CD4-positive, alpha-beta T cell (primary cell): ENCODE results near the gene NR2C2AP. TPM values are rescaled to one million over a fixed set of nuclear protein-coding genes. Genes with fewer than 3 reads are reported as not detected.

Experiments
- ATAC-seq: fragments of 200-7000 bp; cut with Tn5 transposase; one replicate; pipeline ENCODE4 v1.10.0; 2022; ENCODE audit warnings: mild to moderate bottlenecking; ENCODE audit not compliant: poor library complexity
- CTCF ChIA-PET: fragments of 350-600 bp; sonication (Branson Sonifier 250); formaldehyde crosslinking; loops from one replicate; lab custom pipeline; 2021; ENCODE audit warnings: antibody characterized with exemption, inconsistent platforms; lab: Charles Lee
- POLR2A ChIA-PET: fragments of 350-600 bp; sonication (Branson Sonifier 250); formaldehyde crosslinking; loops from one replicate; lab custom pipeline; 2021; ENCODE audit warnings: antibody characterized with exemption, inconsistent platforms; lab: Charles Lee
- DNase-seq, 14 experiments: peaks; one replicate each; pipeline ENCODE4 v3.0.0-alpha.2; 2013 to 2020; ENCODE audit warnings: mixed read lengths in 2 of 14
- H3K27ac ChIP-seq, 2 donors: one replicate each; pipeline versions ENCODE4 v1.5.1 to v1.7.0; 2013; ENCODE audit warnings: low read length in 2 of 2, low read depth in 1 of 2, mild to moderate bottlenecking in 1 of 2
- H3K27me3 ChIP-seq, 2 experiments: 1 replicate in 1 of 2; 2 replicates in 1 of 2; pipeline versions ENCODE4 v1.6.1 to v1.7.0; 2013; ENCODE audit warnings: low read length in 2 of 2, control low read depth in 1 of 2, mild to moderate bottlenecking in 1 of 2, moderate library complexity in 1 of 2; ENCODE audit not compliant: insufficient read depth in 2 of 2, control insufficient read depth in 1 of 2
- H3K36me3 ChIP-seq: one replicate; pipeline ENCODE4 v1.6.1; 2013; ENCODE audit warnings: low read length, control low read depth; ENCODE audit not compliant: insufficient read depth
- H3K4me1 ChIP-seq: one replicate; pipeline ENCODE4 v1.6.1; 2013; ENCODE audit warnings: low read length, control low read depth; ENCODE audit not compliant: insufficient read depth
- H3K4me3 ChIP-seq: one replicate; pipeline ENCODE4 v1.5.1; 2013; ENCODE audit warnings: mild to moderate bottlenecking, low read length, moderate library complexity
- H3K9me3 ChIP-seq, 2 experiments: 1 replicate in 1 of 2; 2 replicates in 1 of 2; pipeline versions ENCODE4 v1.6.1 to v1.7.0; 2013; ENCODE audit warnings: low read length in 2 of 2, mild to moderate bottlenecking in 2 of 2, control low read depth in 1 of 2, moderate library complexity in 1 of 2; ENCODE audit not compliant: control insufficient read depth in 1 of 2, insufficient read depth in 1 of 2
- H3K27ac Mint-ChIP-seq: one replicate; pipeline ENCODE4 v1.8.0; 2020; ENCODE audit warnings: mixed read lengths
- H3K27me3 Mint-ChIP-seq: one replicate; pipeline ENCODE4 v1.8.0; 2021; ENCODE audit warnings: mixed read lengths
- H3K36me3 Mint-ChIP-seq: one replicate; pipeline ENCODE4 v1.8.0; 2021; ENCODE audit warnings: low read depth, mixed read lengths
- H3K4me1 Mint-ChIP-seq: one replicate; pipeline ENCODE4 v1.8.0; 2021; ENCODE audit warnings: low read depth, mixed read lengths
- H3K4me3 Mint-ChIP-seq: one replicate; pipeline ENCODE4 v1.8.0; 2020; ENCODE audit warnings: mild to moderate bottlenecking, mixed read lengths
- H3K9me3 Mint-ChIP-seq: one replicate; pipeline ENCODE4 v1.8.0; 2020; ENCODE audit warnings: mixed read lengths
- CTCF ChIP-seq: fragments of 200-600 bp; IDR thresholded peaks from one replicate; pipeline ENCODE4 v1.8.0; 2022; ENCODE audit warnings: antibody characterized with exemption, mild to moderate bottlenecking
- intact Hi-C, 2 experiments: fragments of 100-400 bp; cut with DNase I in 1 of 2; cut with micrococcal nuclease in 1 of 2; formaldehyde crosslinking; loops; one replicate each; pipeline versions ENCODE4 v1.15.1 to v1.9.0; 2023 to 2025; cut with DNase I, micrococcal nuclease
- total RNA-seq, 174 experiments: library from RNA in 2 of 174; stranded (reverse) in 2 of 174; gene quantifications; one replicate each; pipeline ENCODE4 v1.2.3 and lab custom pipeline; 2021 to 2026

The NR2C2AP gene
- total RNA-seq, 2 experiments from 2014 or later, result 10.5 to 11.5 TPM

- Histone ChIP-seq H3K4me1 (no peaks in the 10 kb centered on the region), H3K27ac (no peak overlapping the region), H3K27me3 (peaks cover 0 to 8% of the 10 kb centered on the region in 2 experiments), H3K4me3 (no peak overlapping the region), H3K9me3 (peaks cover 10 to 24% of the 10 kb centered on the region in 2 experiments), H3K36me3 (no peaks in the 10 kb centered on the region)
- no peak overlapping the region for H3K4me3 Mint-ChIP-seq
- POLR2A ChIA-PET, result no interaction called here
- H3K27ac Mint-ChIP-seq, result no peak overlapping the region
- ATAC-seq (no peak), DNase-seq (no peak)
- intact Hi-C loops, result no loop called here
- no peaks in the 10 kb centered on the region for H3K4me1 Mint-ChIP-seq
- TF ChIP-seq CTCF, result no peak
- peaks cover 3% of the 10 kb centered on the region for H3K9me3 Mint-ChIP-seq
- H3K36me3 Mint-ChIP-seq, result no peaks in the 10 kb centered on the region
- CTCF ChIA-PET, result no interaction called here
- H3K27me3 Mint-ChIP-seq, result peaks cover 23% of the 10 kb centered on the region
Observed at GRCh38 chr19:19239675-19240074, 36.5 kb upstream of the NR2C2AP start.

DNA sequence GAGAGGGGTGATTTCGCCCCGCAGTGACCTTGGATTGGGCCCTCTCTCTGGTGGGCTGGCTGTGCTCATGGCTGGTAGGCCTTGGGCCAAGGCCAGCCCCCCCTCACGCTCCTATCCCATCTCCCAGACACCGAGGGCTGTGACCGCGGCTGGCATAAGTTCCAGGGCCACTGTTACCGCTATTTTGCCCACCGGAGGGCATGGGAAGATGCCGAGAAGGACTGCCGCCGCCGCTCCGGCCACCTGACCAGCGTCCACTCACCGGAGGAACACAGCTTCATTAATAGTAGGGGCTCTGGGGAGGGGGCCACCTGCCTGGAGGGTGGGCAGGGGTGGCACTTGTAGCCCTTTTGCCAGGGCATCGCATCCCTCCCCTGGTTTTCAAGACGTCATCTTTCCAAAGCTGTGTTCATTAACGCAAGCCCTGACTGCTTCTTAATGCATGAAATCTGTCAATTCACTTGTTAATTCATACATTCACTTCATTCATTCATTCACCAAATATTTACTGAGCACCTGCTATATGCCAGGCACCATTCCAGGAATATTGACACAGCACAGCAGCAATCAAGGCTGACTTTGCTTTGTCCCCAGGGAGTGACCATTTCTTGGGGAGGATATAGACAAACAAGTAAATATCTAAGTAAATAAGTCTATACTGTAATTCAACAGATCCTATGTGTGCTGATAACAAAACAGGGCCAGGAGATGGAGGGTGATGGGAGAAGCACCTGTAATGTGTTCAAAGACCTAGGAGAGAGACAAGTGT lies 35.1 kb upstream of the NR2C2AP start:
- DNase-seq, result no peak
- no peak for ATAC-seq
- TF ChIP-seq CTCF, result no peak
- H3K27me3 ChIP-seq, result peaks cover 0 to 8% of the 10 kb centered on the region in 2 experiments
- H3K9me3 Mint-ChIP-seq, result peaks cover 3% of the 10 kb centered on the region
- H3K27me3 Mint-ChIP-seq, result peaks cover 23% of the 10 kb centered on the region
- ChIA-PET CTCF (no interaction called here), POLR2A (no interaction called here)
- H3K27ac ChIP-seq, result no peak overlapping the region
- H3K36me3 Mint-ChIP-seq, result no peaks in the 10 kb centered on the region
- no peak overlapping the region for H3K4me3 Mint-ChIP-seq
- H3K9me3 ChIP-seq, result peaks cover 24 to 25% of the 10 kb centered on the region in 2 experiments
- no peaks in the 10 kb centered on the region for H3K4me1 Mint-ChIP-seq
- H3K4me3 ChIP-seq, result no peak overlapping the region
- no peak overlapping the region for H3K27ac Mint-ChIP-seq
- no peaks in the 10 kb centered on the region for H3K36me3 ChIP-seq
- no peaks in the 10 kb centered on the region for H3K4me1 ChIP-seq
- intact Hi-C loops, result no loop called here

- Mint-ChIP-seq H3K4me1 (no peaks in the 10 kb centered on the region), H3K4me3 (no peak overlapping the region), H3K27me3 (peaks cover 23% of the 10 kb centered on the region), H3K27ac (no peak overlapping the region), H3K36me3 (no peaks in the 10 kb centered on the region), H3K9me3 (peaks cover 3% of the 10 kb centered on the region)
- H3K36me3 ChIP-seq, result no peaks in the 10 kb centered on the region
- no peaks in the 10 kb centered on the region for H3K4me1 ChIP-seq
- no peak overlapping the region for H3K27ac ChIP-seq
- no peak for ATAC-seq
- DNase-seq, result no peak
- intact Hi-C loops, result no loop called here
- ChIA-PET CTCF (no interaction called here), POLR2A (no interaction called here)
- no peak overlapping the region for H3K4me3 ChIP-seq
- H3K9me3 ChIP-seq, result peaks cover 24 to 25% of the 10 kb centered on the region in 2 experiments
- peaks cover 0 to 8% of the 10 kb centered on the region in 2 experiments for H3K27me3 ChIP-seq
- no peak for TF ChIP-seq CTCF
Observed at GRCh38 chr19:19236173-19236572, 33.0 kb upstream of the NR2C2AP start.
